Measurements from ENCODE around the gene ZDHHC5.
A peak's percentile ranks its signal among the peaks of the same experiment; 100 is the strongest.

Gene ZDHHC5

DNA sequence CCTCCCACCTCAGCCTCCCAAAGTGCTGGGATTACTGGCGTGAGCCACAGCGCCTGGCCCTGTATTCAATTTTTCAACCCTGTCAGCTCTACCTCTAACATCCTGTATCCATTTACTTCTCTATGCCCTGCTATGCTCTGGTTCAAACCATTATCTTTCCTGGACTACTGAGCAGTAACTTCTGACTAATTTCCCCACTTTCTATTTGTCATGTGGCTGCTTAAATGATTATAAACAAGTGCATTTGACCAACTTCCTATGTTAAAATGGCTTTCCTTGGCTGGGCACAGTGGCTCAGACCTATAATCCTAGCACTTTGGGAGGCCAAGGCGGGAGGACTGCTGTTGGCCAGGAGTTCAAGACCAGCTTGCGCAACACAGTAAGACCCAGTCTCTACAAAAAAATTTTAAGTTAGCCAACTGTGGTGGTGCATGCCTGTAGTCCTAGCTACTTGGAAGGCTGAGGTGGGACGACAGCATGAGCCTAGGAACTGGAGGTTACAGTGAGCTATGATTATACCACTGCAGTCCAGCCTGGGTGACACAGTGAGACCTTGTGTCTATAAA, 42.0 kb downstream of the ZDHHC5 start:
- Histone ChIP-seq H4K12ac (ENCODE audit: low read depth, low read length) (no peak overlapping the region), H2BK5ac (ENCODE audit: low read depth, low read length, poor library complexity) (no peak overlapping the region), H3K9me3 (ENCODE audit: insufficient read depth, low read depth, low read length) (no peaks in the 10 kb centered on the region), H2AFZ (ENCODE audit: insufficient read depth, low read length, poor library complexity) (no peak overlapping the region), H4K91ac (ENCODE audit: low read depth, low read length) (no peak overlapping the region), H3K4me1 (ENCODE audit: control insufficient read depth in 1 of 2, insufficient read depth in 2 of 2, low read length in 2 of 2) (peaks cover 0 to 8% of the 10 kb centered on the region in 2 experiments), H3K23ac (ENCODE audit: low read length) (no peak overlapping the region), H4K8ac (ENCODE audit: low read depth, low read length) (no peak overlapping the region), H3K27me3 (ENCODE audit: insufficient read depth, low read length) (no peaks in the 10 kb centered on the region), H3K36me3 (ENCODE audit: control insufficient read depth in 1 of 2, insufficient read depth in 2 of 2, low read length in 2 of 2) (peaks cover 1 to 8% of the 10 kb centered on the region in 2 experiments), H3K4me2 (ENCODE audit: low read length) (no peak overlapping the region), H3K9ac (ENCODE audit: low read length) (no peak overlapping the region), H2BK12ac (ENCODE audit: low read length) (no peak overlapping the region), H2AK5ac (ENCODE audit: low read length) (no peak overlapping the region), H3K27ac (ENCODE audit: low read depth, low read length) (no peak overlapping the region), H3K14ac (ENCODE audit: low read length) (no peak overlapping the region), H3K79me1 (ENCODE audit: low read length) (peaks cover 7% of the 10 kb centered on the region), H3K18ac (ENCODE audit: low read length) (no peak overlapping the region), H3K4ac (ENCODE audit: low read depth, low read length) (no peak overlapping the region), H2BK120ac (ENCODE audit: insufficient read depth, low read length, poor library complexity) (no peak overlapping the region), H3K4me3 (ENCODE audit: low read depth, low read length) (no peak overlapping the region), H3K79me2 (ENCODE audit: control insufficient read depth, insufficient read depth, low read length, poor library complexity) (peaks cover 11% of the 10 kb centered on the region)
- WGBS (ENCODE audit: extremely low coverage, insufficient coverage, insufficient read length), result no CpG with 5 or more reads among the region's 5 CpGs
- no peak for DNase-seq

DNA sequence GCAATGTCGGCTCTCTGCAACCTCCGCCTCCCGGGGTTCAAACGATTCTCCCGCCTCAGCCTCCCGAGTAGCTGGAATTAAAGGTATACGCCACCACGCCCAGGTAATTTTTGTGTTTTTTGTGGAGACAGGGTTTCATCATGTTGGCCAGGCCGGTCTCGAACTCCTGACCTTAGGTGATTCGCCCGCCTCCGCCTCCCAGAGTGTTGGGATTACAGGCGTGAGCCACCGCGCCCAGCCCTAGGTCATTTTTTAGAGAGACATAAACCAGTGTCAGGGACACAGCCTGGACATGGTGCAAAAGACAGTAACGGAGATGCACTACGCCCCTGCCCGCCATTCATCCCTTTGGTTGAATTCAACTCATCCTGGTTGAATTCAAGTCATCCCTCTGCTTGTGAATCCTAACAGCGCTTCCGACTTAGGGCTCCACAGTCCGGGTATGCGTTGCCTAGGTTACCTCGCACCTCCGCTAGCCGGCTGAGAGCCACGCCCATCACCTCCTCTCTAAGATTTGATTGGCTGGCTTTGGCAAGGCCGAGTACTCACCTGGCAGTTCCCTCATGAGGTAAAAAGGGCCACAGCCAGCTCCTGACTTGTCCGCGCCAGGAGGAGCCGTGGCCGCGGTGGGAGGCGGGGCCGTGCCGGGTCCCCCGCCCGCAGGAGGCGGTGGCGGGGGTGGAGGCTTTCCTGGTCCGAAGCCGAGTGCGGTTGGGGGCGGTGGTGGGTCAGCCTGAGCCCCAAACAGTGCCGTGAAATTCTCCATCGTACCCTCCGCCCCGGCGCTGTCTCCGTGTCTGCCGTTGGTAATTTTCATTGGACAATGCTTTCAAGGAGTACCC, 43.7 kb downstream of the ZDHHC5 start, which contains the start of gene MED19:
MED19 (minus strand) TSS at position 802 of the 842 bp plus-strand sequence; CDS start at position 766, 36 bp downstream.
- peak within 1 kb of the TSS; percentile 83 for H2BK5ac ChIP-seq (ENCODE audit: low read depth, low read length, poor library complexity)
- peak within 1 kb of the TSS; percentile 100 for H4K12ac ChIP-seq (ENCODE audit: low read depth, low read length)
- peaks cover 11% of the 10 kb centered on the region for H3K79me2 ChIP-seq (ENCODE audit: control insufficient read depth, insufficient read depth, low read length, poor library complexity)
- H3K27ac ChIP-seq (ENCODE audit: low read depth, low read length), result peak within 1 kb of the TSS; percentile 86
- peak within 1 kb of the TSS; percentile 98 for H4K91ac ChIP-seq (ENCODE audit: low read depth, low read length)
- DNase-seq, result peak; percentile 98 to 99
- H3K36me3 ChIP-seq (ENCODE audit: control insufficient read depth in 1 of 2, insufficient read depth in 2 of 2, low read length in 2 of 2), result peaks cover 0 to 2% of the 10 kb centered on the region in 2 experiments
- peaks cover 0 to 8% of the 10 kb centered on the region in 2 experiments for H3K4me1 ChIP-seq (ENCODE audit: control insufficient read depth in 1 of 2, insufficient read depth in 2 of 2, low read length in 2 of 2)
- peak within 1 kb of the TSS; percentile 96 for H2BK120ac ChIP-seq (ENCODE audit: insufficient read depth, low read length, poor library complexity)
- H3K27me3 ChIP-seq (ENCODE audit: insufficient read depth, low read length), result no peaks in the 10 kb centered on the region
- H3K79me1 ChIP-seq (ENCODE audit: low read length), result peaks cover 7% of the 10 kb centered on the region
- peak within 1 kb of the TSS; percentile 98 for H3K14ac ChIP-seq (ENCODE audit: low read length)
- H3K18ac ChIP-seq (ENCODE audit: low read length), result peak within 1 kb of the TSS; percentile 95
- peak within 1 kb of the TSS; percentile 86 for H3K4me2 ChIP-seq (ENCODE audit: low read length)
- H4K8ac ChIP-seq (ENCODE audit: low read depth, low read length), result peak within 1 kb of the TSS; percentile 100
- no CpG with 5 or more reads among the region's 51 CpGs for WGBS (ENCODE audit: extremely low coverage, insufficient coverage, insufficient read length)
- H3K4me3 ChIP-seq (ENCODE audit: low read depth, low read length), result peak within 1 kb of the TSS; percentile 100
- peak within 1 kb of the TSS; percentile 76 for H3K4ac ChIP-seq (ENCODE audit: low read depth, low read length)
- peak within 1 kb of the TSS; percentile 96 for H2AFZ ChIP-seq (ENCODE audit: insufficient read depth, low read length, poor library complexity)
- H2AK5ac ChIP-seq (ENCODE audit: low read length), result peak within 1 kb of the TSS; percentile 98
- H2BK12ac ChIP-seq (ENCODE audit: low read length), result no peak within 1 kb of the TSS
- no peak within 1 kb of the TSS for H3K23ac ChIP-seq (ENCODE audit: low read length)
- H3K9me3 ChIP-seq (ENCODE audit: insufficient read depth, low read depth, low read length), result no peaks in the 10 kb centered on the region
- peak within 1 kb of the TSS; percentile 99 for H3K9ac ChIP-seq (ENCODE audit: low read length)

DNA sequence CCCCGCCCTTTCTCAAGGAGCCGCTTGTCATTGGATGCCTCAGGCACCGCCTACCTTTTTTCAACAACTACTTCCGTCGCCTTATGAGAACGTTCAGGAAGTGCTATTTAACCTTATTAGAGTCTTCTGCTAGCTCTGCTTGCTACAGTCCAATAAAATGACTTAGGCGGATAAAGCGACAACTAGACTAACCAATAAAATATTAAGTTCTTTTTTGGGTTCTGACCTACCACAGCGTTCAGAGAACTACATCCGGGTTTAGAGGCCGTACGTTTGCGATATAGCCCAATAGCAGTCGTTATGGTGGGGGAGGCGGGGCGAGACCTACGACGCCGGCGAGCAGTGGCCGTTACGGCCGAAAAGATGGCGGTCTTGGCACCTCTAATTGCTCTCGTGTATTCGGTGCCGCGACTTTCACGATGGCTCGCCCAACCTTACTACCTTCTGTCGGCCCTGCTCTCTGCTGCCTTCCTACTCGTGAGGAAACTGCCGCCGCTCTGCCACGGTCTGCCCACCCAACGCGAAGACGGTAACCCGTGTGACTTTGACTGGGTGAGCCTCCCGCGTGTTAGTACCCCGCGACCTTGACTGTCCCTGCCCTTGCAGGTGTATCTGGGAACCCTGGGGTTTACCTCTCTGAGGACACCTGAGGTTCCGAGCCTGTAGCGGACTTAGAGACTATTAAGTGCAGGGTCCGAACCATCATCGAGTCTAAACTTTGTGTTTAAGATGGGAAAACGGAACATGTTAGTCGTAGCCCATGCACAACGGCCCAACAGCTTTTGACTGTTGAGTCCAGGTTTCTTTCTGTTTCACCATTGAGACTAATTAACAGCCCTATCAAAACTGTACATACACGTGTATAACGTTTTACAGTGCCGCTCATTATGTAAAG, 44.6 kb downstream of the ZDHHC5 start, which contains the start of gene TMX2:
TMX2 (plus strand) TSS at position 338 of the 895 bp plus-strand sequence; CDS start at position 364, 26 bp downstream.
- Histone ChIP-seq H2BK5ac (ENCODE audit: low read depth, low read length, poor library complexity) (peak within 1 kb of the TSS; percentile 83), H3K36me3 (ENCODE audit: control insufficient read depth in 1 of 2, insufficient read depth in 2 of 2, low read length in 2 of 2) (peaks cover 0 to 2% of the 10 kb centered on the region in 2 experiments), H3K9me3 (ENCODE audit: insufficient read depth, low read depth, low read length) (peaks cover 2% of the 10 kb centered on the region), H3K4ac (ENCODE audit: low read depth, low read length) (peak within 1 kb of the TSS; percentile 76), H2AK5ac (ENCODE audit: low read length) (peak within 1 kb of the TSS; percentile 98), H3K4me1 (ENCODE audit: control insufficient read depth in 1 of 2, insufficient read depth in 2 of 2, low read length in 2 of 2) (peaks cover 0 to 8% of the 10 kb centered on the region in 2 experiments), H3K79me2 (ENCODE audit: control insufficient read depth, insufficient read depth, low read length, poor library complexity) (peaks cover 11% of the 10 kb centered on the region), H3K79me1 (ENCODE audit: low read length) (peaks cover 7% of the 10 kb centered on the region), H3K18ac (ENCODE audit: low read length) (peak within 1 kb of the TSS; percentile 95), H2BK12ac (ENCODE audit: low read length) (no peak within 1 kb of the TSS), H3K27ac (ENCODE audit: low read depth, low read length) (peak within 1 kb of the TSS; percentile 86), H4K12ac (ENCODE audit: low read depth, low read length) (peak within 1 kb of the TSS; percentile 100), H4K91ac (ENCODE audit: low read depth, low read length) (peak within 1 kb of the TSS; percentile 98), H2AFZ (ENCODE audit: insufficient read depth, low read length, poor library complexity) (peak within 1 kb of the TSS; percentile 96), H3K4me3 (ENCODE audit: low read depth, low read length) (peak within 1 kb of the TSS; percentile 100), H3K23ac (ENCODE audit: low read length) (no peak within 1 kb of the TSS), H4K8ac (ENCODE audit: low read depth, low read length) (peak within 1 kb of the TSS; percentile 100), H2BK120ac (ENCODE audit: insufficient read depth, low read length, poor library complexity) (peak within 1 kb of the TSS; percentile 96), H3K27me3 (ENCODE audit: insufficient read depth, low read length) (no peaks in the 10 kb centered on the region), H3K14ac (ENCODE audit: low read length) (peak within 1 kb of the TSS; percentile 98), H3K9ac (ENCODE audit: low read length) (peak within 1 kb of the TSS; percentile 99), H3K4me2 (ENCODE audit: low read length) (peak within 1 kb of the TSS; percentile 86)
- no CpG with 5 or more reads among the region's 53 CpGs for WGBS (ENCODE audit: extremely low coverage, insufficient coverage, insufficient read length)
- peak; percentile 96 to 99 for DNase-seq

DNA sequence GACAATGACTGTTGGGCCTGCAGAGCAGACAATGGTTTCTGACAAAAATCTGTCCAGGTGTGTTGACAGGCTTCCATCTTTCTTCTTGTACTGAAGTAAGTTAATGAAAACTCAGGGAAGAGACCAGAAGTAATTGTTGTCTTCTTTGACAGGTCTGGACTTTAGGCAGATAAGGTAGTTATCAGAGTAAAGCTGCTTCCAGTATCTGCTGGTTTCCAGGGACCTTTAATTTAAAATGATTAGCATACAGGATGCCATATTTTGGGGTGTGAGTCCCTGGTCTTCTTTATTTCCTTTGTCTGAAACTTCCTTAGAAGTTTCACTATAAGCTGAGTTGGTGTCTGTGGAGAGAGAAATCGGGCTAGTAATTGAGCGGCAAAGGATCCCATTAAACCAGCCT, 45.9 kb downstream of the ZDHHC5 start:
- Histone ChIP-seq H3K79me1 (ENCODE audit: low read length) (peaks cover 7% of the 10 kb centered on the region), H2AFZ (ENCODE audit: insufficient read depth, low read length, poor library complexity) (no peak overlapping the region), H3K4me3 (ENCODE audit: low read depth, low read length) (no peak overlapping the region), H3K9me3 (ENCODE audit: insufficient read depth, low read depth, low read length) (peaks cover 2% of the 10 kb centered on the region), H2BK120ac (ENCODE audit: insufficient read depth, low read length, poor library complexity) (no peak overlapping the region), H4K91ac (ENCODE audit: low read depth, low read length) (no peak overlapping the region), H3K79me2 (ENCODE audit: control insufficient read depth, insufficient read depth, low read length, poor library complexity) (peaks cover 11% of the 10 kb centered on the region), H3K4me1 (ENCODE audit: control insufficient read depth in 1 of 2, insufficient read depth in 2 of 2, low read length in 2 of 2) (peaks cover 0 to 8% of the 10 kb centered on the region in 2 experiments), H3K36me3 (ENCODE audit: control insufficient read depth in 1 of 2, insufficient read depth in 2 of 2, low read length in 2 of 2) (peaks cover 5 to 6% of the 10 kb centered on the region in 2 experiments), H3K18ac (ENCODE audit: low read length) (no peak overlapping the region), H3K14ac (ENCODE audit: low read length) (no peak overlapping the region), H3K27me3 (ENCODE audit: insufficient read depth, low read length) (no peaks in the 10 kb centered on the region), H2AK5ac (ENCODE audit: low read length) (no peak overlapping the region), H3K27ac (ENCODE audit: low read depth, low read length) (no peak overlapping the region), H4K12ac (ENCODE audit: low read depth, low read length) (no peak overlapping the region), H4K8ac (ENCODE audit: low read depth, low read length) (no peak overlapping the region), H3K23ac (ENCODE audit: low read length) (no peak overlapping the region), H2BK5ac (ENCODE audit: low read depth, low read length, poor library complexity) (no peak overlapping the region), H3K4ac (ENCODE audit: low read depth, low read length) (peak overlapping the region; percentile 76), H3K9ac (ENCODE audit: low read length) (no peak overlapping the region), H2BK12ac (ENCODE audit: low read length) (no peak overlapping the region), H3K4me2 (ENCODE audit: low read length) (peak overlapping the region; percentile 63)
- no peak for DNase-seq
- no CpG with 5 or more reads among the region's 2 CpGs for WGBS (ENCODE audit: extremely low coverage, insufficient coverage, insufficient read length)
